ENCODE measurements around the gene FAM209B. TPM values are rescaled to one million over a fixed set of nuclear protein-coding genes. Genes with fewer than 3 reads are reported as not detected.

FAM209B gene
- polyA plus RNA-seq, 1 donor from 2014 or later, result 1.1 TPM

- Histone ChIP-seq H3K27me3 (ENCODE audit: insufficient read depth, low read depth, low read length) (no peaks in the 10 kb centered on the region), H3K79me2 (replicated peaks; ENCODE audit: insufficient read depth, low read length) (no peaks in the 10 kb centered on the region), H3K9me3 (ENCODE audit: low read length) (no peaks in the 10 kb centered on the region), H4K20me1 (ENCODE audit: insufficient read depth) (no peaks in the 10 kb centered on the region), H3K36me3 (ENCODE audit: insufficient read depth, low read length) (no peaks in the 10 kb centered on the region), H2AFZ (ENCODE audit: low read depth, low read length) (no peak overlapping the region), H3K9ac (ENCODE audit: low read length) (no peak overlapping the region), H3K9me2 (ENCODE audit: insufficient read depth, low read length) (no peaks in the 10 kb centered on the region), H3K4me2 (ENCODE audit: low read length) (no peak overlapping the region), H3K4me3 (ENCODE audit: low read length) (no peak overlapping the region), H3K27ac (ENCODE audit: low read length) (no peak overlapping the region), H3F3A (ENCODE audit: insufficient read depth, low read length, poor library complexity, severe bottlenecking) (no peaks in the 10 kb centered on the region)
- TF ChIP-seq MXI1 (conservative IDR thresholded peaks at IDR 0.05; ENCODE audit: poor library complexity, severe bottlenecking), result no peak
- TF ChIP-seq EZH2 (IDR thresholded peaks at IDR 0.05; ENCODE audit: borderline replicate concordance, insufficient read depth, low read length, poor library complexity, severe bottlenecking), result no peak
- no peak for TF ChIP-seq EP300 (conservative IDR thresholded peaks at IDR 0.05; ENCODE audit: poor library complexity, severe bottlenecking)
- TF ChIP-seq RAD21 (conservative IDR thresholded peaks at IDR 0.05), result no peak
- TF ChIP-seq SMC3 (conservative IDR thresholded peaks at IDR 0.05; ENCODE audit: poor library complexity), result no peak
- no peak for TF ChIP-seq TAF1 (IDR thresholded peaks at IDR 0.05; ENCODE audit: low read depth)
- TF ChIP-seq REST (IDR thresholded peaks at IDR 0.05; ENCODE audit: borderline replicate concordance), result no peak
- TF ChIP-seq POLR2AphosphoS5 (IDR thresholded peaks at IDR 0.05), result no peak
- TF ChIP-seq CTCF (IDR thresholded peaks at IDR 0.05; ENCODE audit: poor library complexity, severe bottlenecking), result no peak
Measured at GRCh38 chr20:56551571-56551970, 18.5 kb downstream of the FAM209B start.

GRCh38 chr20:56552911-56553629 lies 20.0 kb downstream of the FAM209B start:
- Histone ChIP-seq H3K79me2 (replicated peaks; ENCODE audit: insufficient read depth, low read length) (no peaks in the 10 kb centered on the region), H3K9me3 (ENCODE audit: low read length) (no peaks in the 10 kb centered on the region), H3K9ac (ENCODE audit: low read length) (no peak overlapping the region), H3K27me3 (ENCODE audit: insufficient read depth, low read depth, low read length) (no peaks in the 10 kb centered on the region), H3K4me3 (ENCODE audit: low read length) (no peak overlapping the region), H3K36me3 (ENCODE audit: insufficient read depth, low read length) (no peaks in the 10 kb centered on the region), H3K27ac (ENCODE audit: low read length) (no peak overlapping the region), H3K4me2 (ENCODE audit: low read length) (no peak overlapping the region), H3F3A (ENCODE audit: insufficient read depth, low read length, poor library complexity, severe bottlenecking) (no peaks in the 10 kb centered on the region), H3K9me2 (ENCODE audit: insufficient read depth, low read length) (no peaks in the 10 kb centered on the region), H2AFZ (ENCODE audit: low read depth, low read length) (no peak overlapping the region), H4K20me1 (ENCODE audit: insufficient read depth) (no peaks in the 10 kb centered on the region)
- TF ChIP-seq CTCF (IDR thresholded peaks at IDR 0.05; ENCODE audit: poor library complexity, severe bottlenecking) (no peak), RAD21 (conservative IDR thresholded peaks at IDR 0.05) (no peak), TAF1 (IDR thresholded peaks at IDR 0.05; ENCODE audit: low read depth) (no peak)

All from neural cell (in vitro differentiated cells).